ENCODE data around the gene ALMS1. TPM values are rescaled to one million over a fixed set of nuclear protein-coding genes. Genes with fewer than 3 reads are reported as not detected.

ALMS1 gene, protein sequence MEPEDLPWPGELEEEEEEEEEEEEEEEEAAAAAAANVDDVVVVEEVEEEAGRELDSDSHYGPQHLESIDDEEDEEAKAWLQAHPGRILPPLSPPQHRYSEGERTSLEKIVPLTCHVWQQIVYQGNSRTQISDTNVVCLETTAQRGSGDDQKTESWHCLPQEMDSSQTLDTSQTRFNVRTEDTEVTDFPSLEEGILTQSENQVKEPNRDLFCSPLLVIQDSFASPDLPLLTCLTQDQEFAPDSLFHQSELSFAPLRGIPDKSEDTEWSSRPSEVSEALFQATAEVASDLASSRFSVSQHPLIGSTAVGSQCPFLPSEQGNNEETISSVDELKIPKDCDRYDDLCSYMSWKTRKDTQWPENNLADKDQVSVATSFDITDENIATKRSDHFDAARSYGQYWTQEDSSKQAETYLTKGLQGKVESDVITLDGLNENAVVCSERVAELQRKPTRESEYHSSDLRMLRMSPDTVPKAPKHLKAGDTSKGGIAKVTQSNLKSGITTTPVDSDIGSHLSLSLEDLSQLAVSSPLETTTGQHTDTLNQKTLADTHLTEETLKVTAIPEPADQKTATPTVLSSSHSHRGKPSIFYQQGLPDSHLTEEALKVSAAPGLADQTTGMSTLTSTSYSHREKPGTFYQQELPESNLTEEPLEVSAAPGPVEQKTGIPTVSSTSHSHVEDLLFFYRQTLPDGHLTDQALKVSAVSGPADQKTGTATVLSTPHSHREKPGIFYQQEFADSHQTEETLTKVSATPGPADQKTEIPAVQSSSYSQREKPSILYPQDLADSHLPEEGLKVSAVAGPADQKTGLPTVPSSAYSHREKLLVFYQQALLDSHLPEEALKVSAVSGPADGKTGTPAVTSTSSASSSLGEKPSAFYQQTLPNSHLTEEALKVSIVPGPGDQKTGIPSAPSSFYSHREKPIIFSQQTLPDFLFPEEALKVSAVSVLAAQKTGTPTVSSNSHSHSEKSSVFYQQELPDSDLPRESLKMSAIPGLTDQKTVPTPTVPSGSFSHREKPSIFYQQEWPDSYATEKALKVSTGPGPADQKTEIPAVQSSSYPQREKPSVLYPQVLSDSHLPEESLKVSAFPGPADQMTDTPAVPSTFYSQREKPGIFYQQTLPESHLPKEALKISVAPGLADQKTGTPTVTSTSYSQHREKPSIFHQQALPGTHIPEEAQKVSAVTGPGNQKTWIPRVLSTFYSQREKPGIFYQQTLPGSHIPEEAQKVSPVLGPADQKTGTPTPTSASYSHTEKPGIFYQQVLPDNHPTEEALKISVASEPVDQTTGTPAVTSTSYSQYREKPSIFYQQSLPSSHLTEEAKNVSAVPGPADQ (N-terminal part only)
- 7.4 and 9.2 TPM in 2 replicates for total RNA-seq (2022)
- Bru-seq, nascent RNA: percentile 60 among the genes with signal in this experiment
- percentile 63 among the genes with signal in this experiment for BruChase-seq, experiment 1, labeled RNA remaining after a 2-hour chase
- BruChase-seq, experiment 2, labeled RNA remaining after a 6-hour chase: percentile 61 among the genes with signal in this experiment
- long read RNA-seq: 0 reads

DNA sequence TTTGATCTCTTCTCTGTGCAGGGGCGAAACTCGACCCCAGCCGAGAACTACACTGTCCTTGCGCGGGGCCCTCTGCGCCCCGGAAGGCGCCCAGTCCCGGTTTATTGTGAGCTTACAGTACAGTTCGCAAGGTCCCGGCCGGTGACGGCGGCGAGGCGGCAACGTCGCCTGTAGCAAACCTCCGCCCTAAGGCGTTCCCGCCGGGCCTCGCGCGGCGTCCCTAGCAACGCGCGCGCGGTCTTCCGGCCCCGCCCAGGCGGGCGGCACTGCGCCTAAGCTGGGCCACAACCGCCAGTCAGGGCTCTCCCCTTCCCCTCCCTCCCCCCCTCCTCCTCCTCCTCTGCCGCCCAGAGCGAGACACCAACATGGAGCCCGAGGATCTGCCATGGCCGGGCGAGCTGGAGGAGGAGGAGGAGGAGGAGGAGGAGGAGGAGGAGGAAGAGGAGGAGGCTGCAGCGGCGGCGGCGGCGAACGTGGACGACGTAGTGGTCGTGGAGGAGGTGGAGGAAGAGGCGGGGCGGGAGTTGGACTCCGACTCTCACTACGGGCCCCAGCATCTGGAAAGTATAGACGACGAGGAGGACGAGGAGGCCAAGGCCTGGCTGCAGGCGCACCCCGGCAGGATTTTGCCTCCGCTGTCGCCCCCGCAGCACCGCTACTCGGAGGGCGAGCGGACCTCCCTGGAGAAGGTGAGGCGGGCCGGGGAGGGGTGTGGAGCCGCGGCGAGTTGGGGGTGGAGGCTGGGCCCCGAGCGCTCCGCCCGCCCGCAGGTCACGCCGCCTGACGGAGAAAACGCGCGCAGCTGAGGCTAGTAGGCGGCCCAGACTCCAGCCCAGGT, at the start of gene ALMS1:
Gene ALMS1 (plus strand): TSS at position 333 of the 838 bp plus-strand sequence. CDS start 33 bp downstream, at position 366.
- Mint-ChIP-seq H3K9me3 (ENCODE audit: unreplicated experiment) (no peaks in the 10 kb centered on the region), H3K27me3 (ENCODE audit: insufficient read depth, unreplicated experiment) (peaks cover 3% of the 10 kb centered on the region), H3K36me3 (ENCODE audit: insufficient read depth, unreplicated experiment) (no peaks in the 10 kb centered on the region), H3K27ac (ENCODE audit: unreplicated experiment) (peak within 1 kb of the TSS; percentile 86), H3K4me3 (ENCODE audit: unreplicated experiment) (peak within 1 kb of the TSS; percentile 93), H3K4me1 (ENCODE audit: low read depth, unreplicated experiment) (no peaks in the 10 kb centered on the region)
- POLR2A ChIA-PET: interaction anchor here (0.6 to 0.8 kb wide), 2 partner anchors 96 to 153 kb away, joined by 3 to 6 read pairs; partner anchors contain the start of gene PRADC1
- TF ChIP-seq, protein P1, sequence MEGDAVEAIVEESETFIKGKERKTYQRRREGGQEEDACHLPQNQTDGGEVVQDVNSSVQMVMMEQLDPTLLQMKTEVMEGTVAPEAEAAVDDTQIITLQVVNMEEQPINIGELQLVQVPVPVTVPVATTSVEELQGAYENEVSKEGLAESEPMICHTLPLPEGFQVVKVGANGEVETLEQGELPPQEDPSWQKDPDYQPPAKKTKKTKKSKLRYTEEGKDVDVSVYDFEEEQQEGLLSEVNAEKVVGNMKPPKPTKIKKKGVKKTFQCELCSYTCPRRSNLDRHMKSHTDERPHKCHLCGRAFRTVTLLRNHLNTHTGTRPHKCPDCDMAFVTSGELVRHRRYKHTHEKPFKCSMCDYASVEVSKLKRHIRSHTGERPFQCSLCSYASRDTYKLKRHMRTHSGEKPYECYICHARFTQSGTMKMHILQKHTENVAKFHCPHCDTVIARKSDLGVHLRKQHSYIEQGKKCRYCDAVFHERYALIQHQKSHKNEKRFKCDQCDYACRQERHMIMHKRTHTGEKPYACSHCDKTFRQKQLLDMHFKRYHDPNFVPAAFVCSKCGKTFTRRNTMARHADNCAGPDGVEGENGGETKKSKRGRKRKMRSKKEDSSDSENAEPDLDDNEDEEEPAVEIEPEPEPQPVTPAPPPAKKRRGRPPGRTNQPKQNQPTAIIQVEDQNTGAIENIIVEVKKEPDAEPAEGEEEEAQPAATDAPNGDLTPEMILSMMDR (IDR thresholded peaks at IDR 0.05; ENCODE audit: insufficient read depth in 1 of 2, low read depth in 1 of 2, low read length in 1 of 2, severe bottlenecking in 1 of 2, unreplicated experiment in 1 of 2): peak in 1 of 2 experiments; percentile 23
- intact Hi-C loops (cut with micrococcal nuclease; ENCODE audit: unreplicated experiment): no loop called here
- H3K36me3 ChIP-seq (ENCODE audit: control insufficient read depth, insufficient read depth, low read length): no peaks in the 10 kb centered on the region
- no TSS peak for BruUV-seq (replicated peaks)
- H3K4me1 ChIP-seq: peaks cover 4% of the 10 kb centered on the region; the same call in 1 of the 2 replicates
- H3K9me3 ChIP-seq: no peaks in the 10 kb centered on the region
- peak within 1 kb of the TSS; percentile 95 for H3K4me3 ChIP-seq (ENCODE audit: low read depth, low read length)
- peak; percentile 88 to 91 for DNase-seq
- CTCF ChIA-PET: interaction anchor here (0.6 to 1.1 kb wide), 2 partner anchors 11 to 523 kb away, joined by 5 read pairs; no protein-coding TSS in a partner anchor
- no peaks in the 10 kb centered on the region for H3K27me3 ChIP-seq (replicated peaks; ENCODE audit: control insufficient read depth, insufficient read depth, low read length)

DNA sequence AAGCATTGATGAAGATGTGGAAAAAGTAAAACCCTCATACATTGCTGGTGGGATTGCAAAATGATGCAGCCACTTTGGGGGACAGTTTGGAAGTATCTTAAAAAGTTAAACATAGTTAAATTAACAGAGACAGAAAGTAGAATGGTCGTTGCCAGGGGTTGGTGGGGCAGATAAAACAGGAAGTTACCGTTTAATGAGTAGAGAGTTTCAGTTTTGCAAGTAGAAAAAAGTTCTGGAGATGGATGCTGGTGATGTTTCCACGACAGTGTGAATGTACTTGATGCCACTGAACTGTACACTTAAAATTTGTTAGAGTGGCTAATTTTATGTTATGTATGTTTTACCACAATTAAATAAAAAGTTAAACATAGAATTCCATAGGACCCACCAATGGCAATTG, 47.8 kb upstream of the ALMS1 start:
- Mint-ChIP-seq H3K27ac (ENCODE audit: unreplicated experiment) (no peak overlapping the region), H3K27me3 (ENCODE audit: insufficient read depth, unreplicated experiment) (peaks cover 3% of the 10 kb centered on the region), H3K36me3 (ENCODE audit: insufficient read depth, unreplicated experiment) (no peaks in the 10 kb centered on the region), H3K9me3 (ENCODE audit: unreplicated experiment) (no peaks in the 10 kb centered on the region), H3K4me3 (ENCODE audit: unreplicated experiment) (no peak overlapping the region), H3K4me1 (ENCODE audit: low read depth, unreplicated experiment) (no peaks in the 10 kb centered on the region)
- H3K27me3 ChIP-seq (replicated peaks; ENCODE audit: control insufficient read depth, insufficient read depth, low read length): no peaks in the 10 kb centered on the region
- H3K4me1 ChIP-seq: no peaks in the 10 kb centered on the region
- TF ChIP-seq, protein P1 (IDR thresholded peaks at IDR 0.05; ENCODE audit: insufficient read depth in 1 of 2, low read depth in 1 of 2, low read length in 1 of 2, severe bottlenecking in 1 of 2, unreplicated experiment in 1 of 2): no peak
- intact Hi-C loops (cut with micrococcal nuclease; ENCODE audit: unreplicated experiment): no loop called here
- H3K4me3 ChIP-seq (ENCODE audit: low read depth, low read length): no peak overlapping the region
- BruUV-seq (replicated peaks): no TSS peak
- ChIA-PET CTCF (no interaction called here), POLR2A (no interaction called here)
- 0 out of 2 replicates have a peak, but pooled peaks cover 2% of the 10 kb centered on the region for H3K9me3 ChIP-seq
- DNase-seq: no peak
- no peaks in the 10 kb centered on the region for H3K36me3 ChIP-seq (ENCODE audit: control insufficient read depth, insufficient read depth, low read length)

Data from Caco-2 (cell line).